K562 (cell line): Measurements from ENCODE around the gene APCDD1L. TPM values are rescaled to one million over a fixed set of nuclear protein-coding genes. Genes with fewer than 3 reads are reported as not detected.

Experiments used
- ATAC-seq: fragments of 200-7000 bp; cut with Tn5 transposase; 3 replicates; pipeline ENCODE4 v1.9.1; 2020; ENCODE audit warnings: moderate library complexity
- BruUV-seq: library from RNA; stranded (reverse); fragments of 400-500 nt; replicated peaks from 2 replicates; lab custom pipeline; 2021; lab: Mats Ljungman, UMichigan
- CTCF ChIA-PET: fragments of 300-600 bp; formaldehyde crosslinking; extraction: SDS; loops from one replicate; lab custom pipeline; 2021; ENCODE audit warnings: low intra/inter-chr PET ratio; lab: Yijun Ruan, JAX
- POLR2A ChIA-PET: fragments of 300-600, 350-650 bp; sonication (Branson Sonifier 250); formaldehyde crosslinking; extraction: SDS; loops from one replicate; lab custom pipeline; 2021; ENCODE audit warnings: antibody characterized with exemption, inconsistent platforms; lab: Yijun Ruan, JAX
- DNase-seq, 4 experiments: peaks; one replicate each; pipeline versions ENCODE4 v3.0.0 to v3.0.0-alpha.2; 2011 to 2018; ENCODE audit warnings: low spot score in 3 of 4, mixed read lengths in 3 of 4; ENCODE audit errors: extremely low read depth in 1 of 4
- FAIRE-seq: peaks from 2 replicates; lab custom pipeline; 2011; peaks lifted over from hg19 to GRCh38; lab: Jason Lieb, UNC
- H2AFZ ChIP-seq: 2 replicates; pipeline ENCODE4 v1.6.0; 2011; ENCODE audit warnings: low read depth, low read length, control low read depth, inconsistent platforms
- H3K27ac ChIP-seq: fragments of 200-600 bp; 3 replicates; pipeline ENCODE4 v1.8.0; 2011; ENCODE audit warnings: low read depth, mild to moderate bottlenecking, control low read depth, inconsistent platforms, low read length, moderate library complexity, mixed read lengths; ENCODE audit errors: extremely low read depth
- H3K27me3 ChIP-seq, 2 experiments: fragments of 300-600 bp in 1 of 2; 2 replicates in 1 of 2; 3 replicates in 1 of 2; pipeline versions ENCODE4 v1.6.0 to v1.8.0; 2011; ENCODE audit warnings: inconsistent platforms in 2 of 2, low read length in 2 of 2, mild to moderate bottlenecking in 1 of 2, mixed read lengths in 1 of 2, moderate library complexity in 1 of 2; ENCODE audit not compliant: control insufficient read depth in 2 of 2, insufficient read depth in 2 of 2
- H3K36me3 ChIP-seq: fragments of 300-600 bp; 3 replicates; pipeline ENCODE4 v1.8.0; 2011; ENCODE audit warnings: mild to moderate bottlenecking, low read length, inconsistent platforms; ENCODE audit not compliant: control insufficient read depth, insufficient read depth
- H3K4me1 ChIP-seq, 2 experiments: fragments of 200-600 bp in 1 of 2; replicated peaks in 1 of 2; 2 replicates in 1 of 2; 3 replicates in 1 of 2; pipeline versions ENCODE4 v1.5.1 to v1.8.0; 2011; ENCODE audit warnings: inconsistent platforms in 2 of 2, low read length in 2 of 2, mild to moderate bottlenecking in 1 of 2, mixed read lengths in 1 of 2, moderate library complexity in 1 of 2; ENCODE audit not compliant: control insufficient read depth in 2 of 2, insufficient read depth in 2 of 2
- H3K4me2 ChIP-seq: 2 replicates; pipeline ENCODE4 v1.6.1; 2011; ENCODE audit warnings: low read length, control low read depth, inconsistent platforms, mixed read lengths; ENCODE audit not compliant: insufficient read depth
- H3K4me3 ChIP-seq: fragments of 200-600 bp; sonication (generic), shearing (Covaris generic); 2 replicates; pipeline ENCODE4 v1.5.1; 2016; ENCODE audit warnings: control low read depth, inconsistent platforms
- H3K79me2 ChIP-seq: fragments of 200-600 bp; 3 replicates; pipeline ENCODE4 v1.8.0; 2011; ENCODE audit warnings: low read length, inconsistent platforms; ENCODE audit not compliant: control insufficient read depth, insufficient read depth
- H3K9ac ChIP-seq, 2 experiments: 2 replicates each; pipeline versions ENCODE4 v1.6.0 to v1.6.1; 2011; ENCODE audit warnings: low read depth in 2 of 2, low read length in 2 of 2, control low read depth in 1 of 2, inconsistent platforms in 1 of 2, mild to moderate bottlenecking in 1 of 2, mixed read lengths in 1 of 2; ENCODE audit not compliant: insufficient read depth in 1 of 2
- H3K9me1 ChIP-seq: one replicate; pipeline ENCODE4 v1.6.0; 2011; ENCODE audit warnings: inconsistent platforms, mild to moderate bottlenecking, low read length, moderate library complexity; ENCODE audit not compliant: control insufficient read depth, insufficient read depth
- H3K9me3 ChIP-seq: replicated peaks from 2 replicates; pipeline ENCODE4 v1.5.1; 2011; ENCODE audit warnings: low read depth, low read length, inconsistent platforms; ENCODE audit not compliant: control insufficient read depth, insufficient read depth
- H4K20me1 ChIP-seq: replicated peaks from 2 replicates; pipeline ENCODE4 v1.6.1; 2011; ENCODE audit warnings: low read length, inconsistent platforms, mixed read lengths; ENCODE audit not compliant: control insufficient read depth, insufficient read depth
- CBX3 ChIP-seq, 2 experiments: IDR thresholded peaks; 1 replicate in 1 of 2; 2 replicates in 1 of 2; pipeline ENCODE4 v1.6.1; 2012; ENCODE audit warnings: inconsistent platforms in 2 of 2, low read length in 2 of 2, borderline replicate concordance in 1 of 2, control low read depth in 1 of 2
- EWSR1 ChIP-seq: fragments of 450-650 bp; IDR thresholded peaks from 2 replicates; pipeline ENCODE4 v1.6.1; 2018; ENCODE audit warnings: borderline replicate concordance, mild to moderate bottlenecking, low read depth, moderate library complexity; ENCODE audit not compliant: partially characterized antibody
- GATAD2A ChIP-seq: fragments of 450-650 bp; IDR thresholded peaks from 2 replicates; pipeline ENCODE4 v1.6.1; 2017
- NR1H2 ChIP-seq: sonication (generic); formaldehyde crosslinking; IDR thresholded peaks from 2 replicates; pipeline ENCODE4 v1.4.0; 2020; ENCODE audit warnings: mild to moderate bottlenecking, missing genetic modification reagents
- SRSF7 ChIP-seq: fragments of 200-400 bp; formaldehyde crosslinking; optimal IDR thresholded peaks from 2 replicates; pipeline ENCODE3; 2017; ENCODE audit warnings: mild to moderate bottlenecking, low read depth, low read length
- ZBTB7A ChIP-seq: IDR thresholded peaks from 2 replicates; pipeline ENCODE4 v1.6.1; 2011; ENCODE audit warnings: low read depth, mild to moderate bottlenecking, low read length, moderate library complexity, borderline replicate concordance; ENCODE audit not compliant: control insufficient read depth
- WGBS: fragments of 100-300 bp; shearing (Covaris generic); methylation state at CpG from one replicate; pipeline ENCODE4 v1.1.6; 2016; ENCODE audit warnings: low coverage, mixed read lengths; ENCODE audit not compliant: insufficient coverage; ENCODE audit errors: missing lambda C conversion rate; 5-methylcytosine and 5-hydroxymethylcytosine counted together
- in situ Hi-C: fragments of 300-500 bp; cut with MboI; formaldehyde crosslinking; loops from 4 replicates; pipeline ENCODE4 v1.15.0; 2018; ENCODE audit warnings: inconsistent platforms, mixed read lengths
- intact Hi-C: fragments of 100-400 bp; cut with micrococcal nuclease; formaldehyde crosslinking; loops from 2 replicates; pipeline ENCODE4 v1.14.2; 2022
- polyA plus RNA-seq, 8 experiments: library from polyadenylated mRNA; depleted of rRNA in 4 of 8; stranded (reverse) in 5 of 8; unstranded in 3 of 8; fragments of >200 nt; fragmentation: Nextera tagmentation in 2 of 8; fragmentation: Illumina TruSeq in 1 of 8; extraction: Ambion mirVana in 2 of 8; extraction: Trizol in 1 of 8; gene quantifications; 2 replicates each; pipeline versions ENCODE4 v1.2.1 to v1.2.3, GENCODE V29; 2011 to 2014; ENCODE audit warnings: inconsistent platforms in 1 of 8, missing spikeins in 1 of 8
- total RNA-seq, 7 experiments: library from RNA; depleted of rRNA in 6 of 7; stranded (reverse); fragments of >200 nt in 6 of 7; fragmentation: Illumina TruSeq in 2 of 7; extraction: Trizol in 2 of 7; gene quantifications; 2 replicates each; pipeline versions ENCODE4 v1.2.1 to v1.2.3, GENCODE V29; 2011 to 2021; ENCODE audit warnings: low replicate concordance in 1 of 7
- TF ChIP-seq, protein P1 (sequence below): fragments of 250-450 bp; sonication (Bioruptor Pico); IDR thresholded peaks from 2 replicates; pipeline ENCODE4 v1.4.0; 2020; ENCODE audit warnings: mild to moderate bottlenecking

Gene APCDD1L
- total and polyA plus RNA-seq, 9 of the 15 experiments (the other 6 are each of a cell fraction or from before 2014, with no cell fraction given): not detected

- TF ChIP-seq EWSR1 (no peak), NR1H2 (CRISPR knock-in tag) (no peak)
Measured at GRCh38 chr20:58498470-58499068, 16.6 kb downstream of the APCDD1L start (continued).

DNA sequence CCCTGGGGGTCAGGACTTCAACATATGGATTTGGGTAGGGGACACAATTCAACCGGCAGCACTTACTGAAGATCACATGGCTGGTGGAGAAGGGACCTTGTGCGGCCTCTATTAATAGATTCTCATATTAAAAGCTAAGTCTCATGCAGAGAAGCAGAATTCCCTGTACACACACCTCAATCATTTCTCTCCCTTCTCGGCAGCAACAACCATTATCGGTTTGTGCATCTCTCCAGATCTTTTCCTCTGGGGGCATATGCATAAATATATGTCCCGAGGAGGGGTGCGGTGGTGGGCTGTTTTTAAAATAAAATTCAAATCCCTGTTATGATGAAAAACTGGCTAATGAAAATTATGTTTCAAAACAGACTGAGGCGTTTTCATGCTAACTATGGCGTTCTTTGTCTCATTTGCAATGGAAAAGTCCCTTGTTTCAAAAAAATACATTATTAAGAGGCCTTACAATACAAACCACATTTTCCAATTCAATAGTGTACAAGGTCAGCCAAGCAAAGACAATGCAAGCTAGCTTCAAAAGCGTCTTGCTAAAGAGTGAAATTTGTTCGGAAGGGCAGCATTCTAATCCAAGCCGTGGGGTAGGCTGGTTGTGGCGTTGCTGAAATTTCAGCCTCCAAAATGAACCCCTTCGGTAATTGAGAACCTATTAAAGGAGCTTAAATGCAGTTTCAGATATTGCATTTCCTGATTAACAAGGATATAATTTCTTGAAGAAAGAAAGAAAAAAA is 17.3 kb downstream of the APCDD1L start:
- H4K20me1 ChIP-seq: no peaks in the 10 kb centered on the region
- BruUV-seq: no TSS peak
- ATAC-seq (no peak), FAIRE-seq (no peak), DNase-seq (no peak)
- no peak overlapping the region for H3K27ac ChIP-seq
- peaks cover 3 to 43% of the 10 kb centered on the region in 2 experiments; a peak in 4 of 5 replicates for H3K27me3 ChIP-seq
- H3K9me3 ChIP-seq: no peaks in the 10 kb centered on the region; the same call in 1 of the 2 replicates
- intact Hi-C loops: no loop called here
- in situ Hi-C loops: no loop called here
- no peaks in the 10 kb centered on the region for H3K36me3 ChIP-seq
- POLR2A ChIA-PET: interaction anchor here (0.8 to 0.9 kb wide), 2 partner anchors 9 to 110 kb away, joined by 3 to 4 read pairs; no protein-coding TSS in a partner anchor
- H2AFZ ChIP-seq: no peak overlapping the region
- H3K4me3 ChIP-seq: no peak overlapping the region
- no peaks in the 10 kb centered on the region for H3K9me1 ChIP-seq
- no peaks in the 10 kb centered on the region for H3K79me2 ChIP-seq
- no peaks in the 10 kb centered on the region for H3K4me1 ChIP-seq
- TF ChIP-seq, protein P1, sequence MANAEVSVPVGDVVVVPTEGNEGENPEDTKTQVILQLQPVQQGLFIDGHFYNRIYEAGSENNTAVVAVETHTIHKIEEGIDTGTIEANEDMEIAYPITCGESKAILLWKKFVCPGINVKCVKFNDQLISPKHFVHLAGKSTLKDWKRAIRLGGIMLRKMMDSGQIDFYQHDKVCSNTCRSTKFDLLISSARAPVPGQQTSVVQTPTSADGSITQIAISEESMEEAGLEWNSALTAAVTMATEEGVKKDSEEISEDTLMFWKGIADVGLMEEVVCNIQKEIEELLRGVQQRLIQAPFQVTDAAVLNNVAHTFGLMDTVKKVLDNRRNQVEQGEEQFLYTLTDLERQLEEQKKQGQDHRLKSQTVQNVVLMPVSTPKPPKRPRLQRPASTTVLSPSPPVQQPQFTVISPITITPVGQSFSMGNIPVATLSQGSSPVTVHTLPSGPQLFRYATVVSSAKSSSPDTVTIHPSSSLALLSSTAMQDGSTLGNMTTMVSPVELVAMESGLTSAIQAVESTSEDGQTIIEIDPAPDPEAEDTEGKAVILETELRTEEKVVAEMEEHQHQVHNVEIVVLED (CRISPR knock-in tag): no peak
- TF ChIP-seq CBX3 (IDR thresholded peaks at IDR 0.05; ENCODE audit: borderline replicate concordance in 1 of 2, low read length in 2 of 2): no peak
- TF ChIP-seq SRSF7: no peak
- no peak for TF ChIP-seq GATAD2A
- no peak for TF ChIP-seq ZBTB7A
- 3% methylated on average over 13 of the region's 13 CpGs for WGBS
- no peak overlapping the region for H3K9ac ChIP-seq
- CTCF ChIA-PET: no interaction called here
- no peak overlapping the region for H3K4me2 ChIP-seq
